PC-9 (cell line): ENCODE measurements around the gene NAA40.

Source experiments
- EZH2 ChIP-seq: fragments of 200-600 bp; sonication (generic); IDR thresholded peaks from 2 replicates; pipeline ENCODE4 v1.8.0; 2017; ENCODE audit warnings: antibody characterized with exemption, low read depth
- TF ChIP-seq, protein P1 (sequence below): fragments of 200-600 bp; sonication (generic); conservative IDR thresholded peaks from 2 replicates; pipeline ENCODE4 v1.6.1; 2017; ENCODE audit warnings: mixed run types, antibody characterized with exemption, mild to moderate bottlenecking, moderate library complexity

GRCh38 chr11:63907808-63908530 lies 30.8 kb upstream of the NAA40 start:
- TF ChIP-seq, protein P1, sequence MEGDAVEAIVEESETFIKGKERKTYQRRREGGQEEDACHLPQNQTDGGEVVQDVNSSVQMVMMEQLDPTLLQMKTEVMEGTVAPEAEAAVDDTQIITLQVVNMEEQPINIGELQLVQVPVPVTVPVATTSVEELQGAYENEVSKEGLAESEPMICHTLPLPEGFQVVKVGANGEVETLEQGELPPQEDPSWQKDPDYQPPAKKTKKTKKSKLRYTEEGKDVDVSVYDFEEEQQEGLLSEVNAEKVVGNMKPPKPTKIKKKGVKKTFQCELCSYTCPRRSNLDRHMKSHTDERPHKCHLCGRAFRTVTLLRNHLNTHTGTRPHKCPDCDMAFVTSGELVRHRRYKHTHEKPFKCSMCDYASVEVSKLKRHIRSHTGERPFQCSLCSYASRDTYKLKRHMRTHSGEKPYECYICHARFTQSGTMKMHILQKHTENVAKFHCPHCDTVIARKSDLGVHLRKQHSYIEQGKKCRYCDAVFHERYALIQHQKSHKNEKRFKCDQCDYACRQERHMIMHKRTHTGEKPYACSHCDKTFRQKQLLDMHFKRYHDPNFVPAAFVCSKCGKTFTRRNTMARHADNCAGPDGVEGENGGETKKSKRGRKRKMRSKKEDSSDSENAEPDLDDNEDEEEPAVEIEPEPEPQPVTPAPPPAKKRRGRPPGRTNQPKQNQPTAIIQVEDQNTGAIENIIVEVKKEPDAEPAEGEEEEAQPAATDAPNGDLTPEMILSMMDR = no peak
- no peak for TF ChIP-seq EZH2
